ENCODE results near the gene SIL1.
A peak's percentile ranks its signal among the peaks of the same experiment; 100 is the strongest.
"Not testable (repeated sequence)": the region's sequence is repeated elsewhere in the genome, so short reads cannot be mapped to it uniquely, and the experiment has no call there.

The SIL1 gene

GRCh38 chr5:139199321-139199720 lies 1.2 kb upstream of the SIL1 start:
- no peak for DNase-seq

GRCh38 chr5:139196296-139196956 lies 1.7 kb downstream of the SIL1 start:
- peak; percentile 53 for DNase-seq

- DNase-seq = no peak
Measured at GRCh38 chr5:139194486-139194885, 3.7 kb downstream of the SIL1 start.

GRCh38 chr5:139193928-139194327 lies 4.2 kb downstream of the SIL1 start:
- DNase-seq = no peak

GRCh38 chr5:139192906-139193305 lies 5.3 kb downstream of the SIL1 start:
- DNase-seq = not testable (repeated sequence)

GRCh38 chr5:139191954-139192353 lies 6.2 kb downstream of the SIL1 start:
- not testable (repeated sequence) for DNase-seq

- peak; percentile 42 for DNase-seq
Measured at GRCh38 chr5:139190125-139190524, 8.0 kb downstream of the SIL1 start.

- no peak for DNase-seq
Measured at GRCh38 chr5:139188558-139189270, 9.5 kb downstream of the SIL1 start.

- DNase-seq = no peak
Measured at GRCh38 chr5:139186752-139187326, 11.3 kb downstream of the SIL1 start.

GRCh38 chr5:139186261-139186660 lies 11.9 kb downstream of the SIL1 start:
- DNase-seq = no peak

GRCh38 chr5:139185589-139185988 lies 12.6 kb downstream of the SIL1 start:
- DNase-seq = peak; percentile 21

GRCh38 chr5:139183502-139183901 lies 14.7 kb downstream of the SIL1 start:
- no peak for DNase-seq

GRCh38 chr5:139182528-139183296 lies 15.5 kb downstream of the SIL1 start:
- DNase-seq = peak; percentile 40

- peak; percentile 47 for DNase-seq
Measured at GRCh38 chr5:139181835-139182452, 16.2 kb downstream of the SIL1 start.

- DNase-seq = no peak
Measured at GRCh38 chr5:139181322-139181730, 16.8 kb downstream of the SIL1 start.

- DNase-seq = no peak
Measured at GRCh38 chr5:139180850-139181249, 17.3 kb downstream of the SIL1 start.

- DNase-seq = not testable (repeated sequence)
Measured at GRCh38 chr5:139179778-139180513, 18.2 kb downstream of the SIL1 start.

- DNase-seq = no peak
Measured at GRCh38 chr5:139178935-139179334, 19.2 kb downstream of the SIL1 start.

- no peak for DNase-seq
Measured at GRCh38 chr5:139178589-139178917, 19.6 kb downstream of the SIL1 start.

GRCh38 chr5:139177809-139178588 lies 20.2 kb downstream of the SIL1 start:
- DNase-seq = peak; percentile 87

GRCh38 chr5:139177281-139177680 lies 20.9 kb downstream of the SIL1 start:
- not testable (repeated sequence) for DNase-seq
